ENCODE results near the gene GPR160.

GPR160 gene

GRCh38 chr3:170021083-170021482 lies 16.7 kb upstream of the GPR160 start:
- no peak overlapping the region for H3K4me3 ChIP-seq (ENCODE audit: low read depth, low read length)
- no peak overlapping the region for H3K27ac ChIP-seq
- no peaks in the 10 kb centered on the region for H3K36me3 ChIP-seq
- DNase-seq = no peak
- TF ChIP-seq CTCF (IDR thresholded peaks at IDR 0.05; ENCODE audit: low read depth, low read length) = no peak
- no peaks in the 10 kb centered on the region for H3K27me3 ChIP-seq (ENCODE audit: insufficient read depth, low read depth, severe bottlenecking)
- H3K9me3 ChIP-seq (ENCODE audit: severe bottlenecking) = no peaks in the 10 kb centered on the region

DNA sequence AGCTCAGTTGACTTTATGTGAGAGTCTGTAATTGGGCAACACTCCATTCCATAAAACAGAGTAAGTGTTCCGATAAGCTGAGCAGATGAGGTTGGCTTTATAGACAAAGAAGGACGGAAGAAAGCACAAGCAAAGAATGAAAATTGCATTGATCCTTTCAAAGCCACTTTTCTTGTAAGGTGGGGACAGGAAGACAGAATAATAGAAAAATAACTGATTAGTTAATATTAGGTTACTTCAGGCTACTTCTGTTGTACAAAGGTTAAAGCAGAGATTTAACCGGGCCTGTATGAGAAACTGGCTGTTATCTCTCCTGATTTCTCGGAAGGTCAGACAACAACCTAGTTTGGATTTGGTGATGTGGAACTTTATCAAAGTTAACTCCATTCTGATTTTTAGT lies 15.5 kb upstream of the GPR160 start:
- no peak for TF ChIP-seq CTCF (IDR thresholded peaks at IDR 0.05; ENCODE audit: low read depth, low read length)
- no peak overlapping the region for H3K27ac ChIP-seq

DNA sequence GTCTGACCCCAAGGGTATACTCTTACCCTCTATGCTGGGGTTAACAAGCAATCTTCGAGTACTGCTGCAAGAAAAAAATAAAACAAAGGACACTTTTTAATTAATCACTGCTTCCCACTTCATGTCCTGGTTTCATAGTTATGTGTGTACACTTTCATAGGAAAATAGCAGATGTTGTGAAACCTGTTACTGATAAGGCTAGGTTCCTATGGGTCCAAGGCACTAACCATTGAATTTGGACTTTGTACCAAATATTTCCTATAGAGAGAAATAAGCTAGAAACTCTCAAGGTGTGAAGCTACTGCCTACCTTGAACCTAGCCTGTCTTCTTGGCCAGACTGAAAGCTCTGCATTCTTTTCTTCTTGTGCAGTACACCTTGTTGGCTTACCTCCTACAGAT lies 14.6 kb upstream of the GPR160 start:
- no peak overlapping the region for H3K27ac ChIP-seq
- H3K36me3 ChIP-seq = no peaks in the 10 kb centered on the region
- no peak overlapping the region for H3K4me3 ChIP-seq (ENCODE audit: low read depth, low read length)
- no peaks in the 10 kb centered on the region for H3K27me3 ChIP-seq (ENCODE audit: insufficient read depth, low read depth, severe bottlenecking)
- TF ChIP-seq CTCF (IDR thresholded peaks at IDR 0.05; ENCODE audit: low read depth, low read length) = no peak
- no peak for DNase-seq
- no peaks in the 10 kb centered on the region for H3K9me3 ChIP-seq (ENCODE audit: severe bottlenecking)

More for the DNA sequence above, 15.5 kb upstream of the GPR160 start:
- H3K27me3 ChIP-seq (ENCODE audit: insufficient read depth, low read depth, severe bottlenecking) = no peaks in the 10 kb centered on the region
- H3K4me3 ChIP-seq (ENCODE audit: low read depth, low read length) = no peak overlapping the region
- no peaks in the 10 kb centered on the region for H3K9me3 ChIP-seq (ENCODE audit: severe bottlenecking)
- no peak for DNase-seq
- H3K36me3 ChIP-seq = no peaks in the 10 kb centered on the region

DNA sequence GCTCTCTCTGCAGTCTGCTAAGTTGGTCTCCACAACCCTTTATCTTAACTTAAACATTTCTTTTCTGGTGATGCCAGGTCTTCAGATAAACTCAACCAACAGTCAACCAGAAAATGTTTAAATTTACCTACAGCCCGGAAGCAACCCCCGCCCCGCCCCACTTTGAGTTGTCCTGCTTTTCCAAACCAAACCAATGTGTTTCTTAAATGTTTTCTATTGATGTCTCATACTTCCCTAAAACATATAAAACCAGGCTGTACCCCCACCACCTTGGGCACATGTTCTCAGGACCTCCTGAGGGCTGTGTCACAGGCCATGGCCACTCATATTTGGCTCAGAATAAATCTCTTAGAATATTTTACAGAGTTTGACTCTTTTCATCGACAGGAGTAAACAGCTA lies 13.2 kb upstream of the GPR160 start:
- Histone ChIP-seq H3K9me3 (ENCODE audit: severe bottlenecking) (no peaks in the 10 kb centered on the region), H3K27ac (no peak overlapping the region), H3K4me3 (ENCODE audit: low read depth, low read length) (no peak overlapping the region), H3K27me3 (ENCODE audit: insufficient read depth, low read depth, severe bottlenecking) (no peaks in the 10 kb centered on the region), H3K36me3 (no peaks in the 10 kb centered on the region)
- no peak for TF ChIP-seq CTCF (IDR thresholded peaks at IDR 0.05; ENCODE audit: low read depth, low read length)
- no peak for DNase-seq

DNA sequence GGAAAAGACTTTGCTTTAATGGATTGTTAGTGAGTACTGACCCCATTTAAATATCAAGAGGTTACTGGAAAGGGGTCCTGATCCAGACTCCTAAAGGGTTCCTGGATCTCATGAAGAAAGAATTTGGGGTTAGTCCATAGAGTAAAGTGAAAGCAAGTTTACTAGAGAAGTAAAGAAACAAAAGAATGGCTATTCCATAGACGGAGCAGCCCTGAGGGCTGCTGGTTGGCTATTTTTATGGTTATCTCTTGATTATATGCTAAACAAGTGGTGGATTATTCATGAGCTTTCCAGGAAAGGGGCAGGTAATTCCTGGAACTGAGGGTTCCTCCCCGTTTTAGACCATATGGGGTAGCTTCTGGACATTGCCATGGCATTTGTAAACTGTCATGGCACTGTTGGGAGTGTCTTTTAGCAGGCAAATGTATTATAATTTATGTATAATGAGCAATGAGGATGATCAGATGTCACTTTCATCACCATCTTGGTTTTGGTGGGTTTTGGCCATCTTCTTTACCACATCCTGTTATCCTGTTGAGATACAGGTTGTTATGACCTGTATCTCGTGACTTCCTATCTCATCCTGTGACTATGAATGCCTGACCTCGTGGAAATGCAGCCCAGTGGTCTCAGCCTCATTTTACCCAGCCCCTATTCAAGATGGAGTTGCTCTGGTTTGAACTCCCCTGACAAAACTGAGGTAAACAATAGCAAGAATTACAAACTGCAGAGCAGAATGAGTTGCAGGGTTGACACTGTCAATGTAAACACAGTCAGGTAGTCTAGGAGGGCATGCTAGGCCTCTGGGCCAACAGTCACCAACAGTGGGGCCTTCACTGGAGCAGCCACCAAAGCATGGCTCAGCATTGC lies 10.3 kb upstream of the GPR160 start:
- Histone ChIP-seq H3K27ac (no peak overlapping the region), H3K36me3 (no peaks in the 10 kb centered on the region), H3K27me3 (ENCODE audit: insufficient read depth, low read depth, severe bottlenecking) (no peaks in the 10 kb centered on the region), H3K9me3 (ENCODE audit: severe bottlenecking) (no peaks in the 10 kb centered on the region), H3K4me3 (ENCODE audit: low read depth, low read length) (no peak overlapping the region)
- no peak for DNase-seq
- TF ChIP-seq CTCF (IDR thresholded peaks at IDR 0.05; ENCODE audit: low read depth, low read length) = no peak

DNA sequence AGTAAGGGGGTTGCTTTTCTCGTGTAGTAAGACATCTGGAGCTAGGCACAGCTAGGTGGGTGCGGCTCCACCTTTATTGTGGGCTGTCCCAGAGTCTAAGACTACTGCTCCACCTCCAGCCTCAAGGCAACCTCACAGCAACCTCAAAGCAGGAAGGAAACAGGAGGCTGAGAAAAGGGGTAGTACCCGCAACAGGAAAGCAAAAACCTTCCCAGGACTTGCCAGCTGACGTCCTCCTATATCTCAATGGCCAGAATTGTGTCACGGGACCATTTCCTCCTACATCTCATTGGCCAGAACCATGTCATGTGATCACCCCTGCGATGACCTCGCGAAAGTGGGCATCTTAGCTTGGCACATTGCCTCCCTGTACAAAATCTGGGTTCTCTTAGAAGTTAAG lies 4.3 kb upstream of the GPR160 start:
- H3K36me3 ChIP-seq = no peaks in the 10 kb centered on the region; the same call in 1 of the 2 replicates
- H3K9me3 ChIP-seq (ENCODE audit: severe bottlenecking) = no peaks in the 10 kb centered on the region
- TF ChIP-seq CTCF (IDR thresholded peaks at IDR 0.05; ENCODE audit: low read depth, low read length) = no peak
- DNase-seq = no peak
- no peak overlapping the region for H3K27ac ChIP-seq
- H3K4me3 ChIP-seq (ENCODE audit: low read depth, low read length) = no peak overlapping the region
- no peaks in the 10 kb centered on the region for H3K27me3 ChIP-seq (ENCODE audit: insufficient read depth, low read depth, severe bottlenecking)

Data from WERI-Rb-1 (cell line).